Kidney (tissue), 14 donors: Measurements from ENCODE around the gene SLC20A1. TPM values are rescaled to one million over a fixed set of nuclear protein-coding genes. Genes with fewer than 3 reads are reported as not detected.
"Not testable (repeated sequence)": the region's sequence is repeated elsewhere in the genome, so short reads cannot be mapped to it uniquely, and the experiment has no call there.

Experiments
- DNase-seq, 5 donors: peaks; one replicate each; pipeline ENCODE4 v3.0.0-alpha.2; 2013 to 2020
- FAIRE-seq: peaks from 2 replicates; lab custom pipeline; 2012; peaks lifted over from hg19 to GRCh38; lab: Jason Lieb, UNC
- H3K27ac ChIP-seq, 2 donors: one replicate each; pipeline ENCODE4 v1.7.0; 2013; ENCODE audit warnings: low read depth in 2 of 2, low read length in 2 of 2, inconsistent platforms in 1 of 2
- H3K27me3 ChIP-seq: one replicate; pipeline ENCODE4 v1.7.1; 2013; ENCODE audit warnings: low read length, inconsistent platforms; ENCODE audit not compliant: control insufficient read depth, insufficient read depth
- H3K36me3 ChIP-seq, 3 donors: one replicate each; pipeline versions ENCODE4 v1.7.0 to v1.7.1; 2013; ENCODE audit warnings: low read length in 3 of 3, control low read depth in 1 of 3, inconsistent platforms in 1 of 3; ENCODE audit not compliant: insufficient read depth in 3 of 3, control insufficient read depth in 2 of 3
- H3K4me1 ChIP-seq, 3 donors: one replicate each; pipeline versions ENCODE4 v1.7.0 to v1.7.1; 2013; ENCODE audit warnings: low read length in 3 of 3, inconsistent platforms in 1 of 3, low read depth in 1 of 3; ENCODE audit not compliant: control insufficient read depth in 2 of 3, insufficient read depth in 2 of 3
- H3K4me3 ChIP-seq, 3 donors: one replicate each; pipeline versions ENCODE4 v1.7.0 to v1.8.1; 2013; ENCODE audit warnings: low read length in 3 of 3, control low read depth in 1 of 3, inconsistent platforms in 1 of 3
- H3K9ac ChIP-seq, 3 donors: one replicate each; pipeline versions ENCODE4 v1.7.0 to v1.7.1; 2013; ENCODE audit warnings: low read length in 3 of 3, control low read depth in 1 of 3, inconsistent platforms in 1 of 3
- H3K9me3 ChIP-seq, 3 donors: one replicate each; pipeline versions ENCODE4 v1.7.0 to v1.7.1; 2013; ENCODE audit warnings: low read length in 3 of 3, control low read depth in 1 of 3, inconsistent platforms in 1 of 3; ENCODE audit not compliant: control insufficient read depth in 2 of 3, insufficient read depth in 1 of 3
- CTCF ChIP-seq: IDR thresholded peaks from 3 replicates; pipeline ENCODE4 v1.5.1; 2012; ENCODE audit warnings: mild to moderate bottlenecking, moderate library complexity, borderline replicate concordance; ENCODE audit not compliant: insufficient read depth; ENCODE audit errors: extremely low read depth
- intact Hi-C: fragments of 100-400 bp; cut with DNase I; formaldehyde crosslinking; loops from one replicate; pipeline ENCODE4 v1.11.1; 2022
- polyA plus RNA-seq: library from polyadenylated mRNA; stranded (reverse); fragments of 350-450 nt; fragmentation: Illumina TruSeq; extraction: RNeasy Lipid Tissue Mini Kit (QIAGEN cat#74804); gene quantifications from one replicate; pipeline ENCODE4 v1.2.3, GENCODE V29; 2014; ENCODE audit warnings: low read depth, low replicate concordance; ENCODE audit not compliant: insufficient read depth
- total RNA-seq: library from RNA; stranded (reverse); fragmentation: NEBNext Ultra II Directional; extraction: Animal tissue kit (Norgen Biotek cat#: 25700); gene quantifications from one replicate; pipeline ENCODE4 v1.2.1, GENCODE V29; 2021
- donor health status: control.
- donor health status: control.
- donor health status: control.
- donor health status: control.
- donor health status: control.
- donor health status: DM: yes; HTN: yes; CAD: no.
- donor health status: Normal renal cell carcinoma (clear cell type).

Gene SLC20A1
- total and polyA plus RNA-seq, 2 donors from 2014 or later = 10.4 to 46.2 TPM

GRCh38 chr2:112615051-112615450, 30.7 kb upstream of the SLC20A1 start:
- Histone ChIP-seq H3K9ac (no peak overlapping the region), H3K4me3 (no peak overlapping the region), H3K9me3 (no peaks in the 10 kb centered on the region), H3K27me3 (no peaks in the 10 kb centered on the region), H3K4me1 (no peaks in the 10 kb centered on the region), H3K27ac (no peak overlapping the region), H3K36me3 (no peaks in the 10 kb centered on the region)
- intact Hi-C loops = no loop called here
- no peak for FAIRE-seq
- no peak for DNase-seq
- TF ChIP-seq CTCF = no peak

DNA sequence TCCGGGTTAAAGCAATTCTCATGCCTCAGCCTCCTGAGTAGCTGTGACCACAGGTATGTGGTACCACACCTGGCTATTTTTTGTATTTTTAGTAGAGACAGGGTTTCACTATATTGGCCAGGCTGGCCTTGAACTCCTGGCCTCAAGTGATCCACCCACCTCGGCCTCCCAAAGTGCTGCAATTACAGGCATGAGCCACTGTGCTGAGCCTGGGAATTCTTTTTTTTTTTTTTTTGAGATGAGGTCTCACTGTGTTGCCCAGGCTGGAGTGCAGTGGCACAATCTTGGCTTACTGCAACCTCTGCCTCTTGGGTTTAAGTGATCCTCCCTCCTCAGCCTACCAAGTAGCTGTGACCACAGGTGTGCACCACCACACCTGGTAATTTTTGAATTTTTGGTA, 29.9 kb upstream of the SLC20A1 start:
- H3K4me3 ChIP-seq, H3K9ac ChIP-seq, intact Hi-C loops, DNase-seq, H3K36me3 ChIP-seq, H3K27me3 ChIP-seq, H3K27ac ChIP-seq, H3K9me3 ChIP-seq, FAIRE-seq, H3K4me1 ChIP-seq: not testable (repeated sequence)

GRCh38 chr2:112618383-112618782, 27.4 kb upstream of the SLC20A1 start:
- Histone ChIP-seq H3K4me1 (no peaks in the 10 kb centered on the region), H3K9me3 (no peaks in the 10 kb centered on the region), H3K4me3 (no peak overlapping the region), H3K9ac (no peak overlapping the region), H3K27me3 (no peaks in the 10 kb centered on the region), H3K27ac (no peak overlapping the region), H3K36me3 (no peaks in the 10 kb centered on the region)
- intact Hi-C loops = no loop called here
- no peak for TF ChIP-seq CTCF
- FAIRE-seq (no peak), DNase-seq (no peak)

DNA sequence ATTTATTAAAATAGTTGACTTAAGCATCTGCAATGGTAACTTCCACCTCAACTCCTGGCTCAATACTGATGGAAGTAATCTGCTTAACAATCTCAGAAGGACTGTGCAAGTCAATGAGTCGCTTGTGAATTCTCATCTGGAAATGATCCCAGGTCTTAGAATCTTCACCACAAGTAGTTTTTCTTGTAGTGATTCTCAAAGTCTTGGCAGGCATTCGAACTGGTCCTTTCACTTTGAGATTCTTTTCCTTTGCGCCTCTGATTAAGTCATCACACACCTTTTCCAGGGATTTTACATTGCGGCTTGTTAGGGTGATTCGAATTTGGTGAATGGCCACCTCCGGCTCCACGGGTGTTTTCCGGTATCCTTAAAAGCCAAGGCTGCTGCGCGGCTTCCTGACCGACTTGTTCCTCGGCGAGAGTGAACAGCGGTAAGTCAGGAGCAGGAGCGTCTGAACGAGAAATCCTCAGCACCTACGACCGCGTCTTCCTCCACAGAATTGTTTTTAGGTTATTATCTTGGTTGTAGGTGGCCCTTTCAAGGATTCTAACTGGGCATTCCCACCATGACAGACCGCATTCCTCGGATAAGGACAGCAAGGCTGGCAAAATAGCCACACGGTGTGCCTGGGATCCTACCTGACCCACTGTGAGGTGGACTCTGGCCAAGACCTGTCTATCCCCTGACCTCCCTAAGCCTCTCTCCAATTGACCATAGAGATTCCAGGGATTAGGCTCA, 23.8 kb upstream of the SLC20A1 start:
- TF ChIP-seq CTCF = no peak
- FAIRE-seq (no peak), DNase-seq (no peak)
- no peak overlapping the region for H3K4me3 ChIP-seq
- H3K27ac ChIP-seq = no peak overlapping the region
- H3K27me3 ChIP-seq = no peaks in the 10 kb centered on the region
- intact Hi-C loops = no loop called here
- H3K4me1 ChIP-seq = peaks cover 0 to 3% (median 0%) of the 10 kb centered on the region in 3 donors
- no peaks in the 10 kb centered on the region for H3K9me3 ChIP-seq
- no peak overlapping the region for H3K9ac ChIP-seq
- H3K36me3 ChIP-seq = no peaks in the 10 kb centered on the region
